Uterus (tissue), 2 donors: Measurements from ENCODE around the gene ARHGEF4.

Source experiments
- POLR2A ChIP-seq, 2 donors: fragments of 450-650 bp; IDR thresholded peaks; one replicate each; pipeline ENCODE4 v1.6.1; 2016; ENCODE audit warnings: antibody characterized with exemption in 2 of 2, mild to moderate bottlenecking in 1 of 2, moderate library complexity in 1 of 2
- TF ChIP-seq, protein P1 (sequence below), 4 experiments: fragments of 200-600 bp in 2 of 4; fragments of 450-650 bp in 2 of 4; sonication (generic) in 2 of 4; IDR thresholded peaks; one replicate each; pipeline ENCODE4 v1.5.1; 2016 to 2019; ENCODE audit warnings: antibody characterized with exemption in 4 of 4, mild to moderate bottlenecking in 2 of 4, moderate library complexity in 1 of 4

DNA sequence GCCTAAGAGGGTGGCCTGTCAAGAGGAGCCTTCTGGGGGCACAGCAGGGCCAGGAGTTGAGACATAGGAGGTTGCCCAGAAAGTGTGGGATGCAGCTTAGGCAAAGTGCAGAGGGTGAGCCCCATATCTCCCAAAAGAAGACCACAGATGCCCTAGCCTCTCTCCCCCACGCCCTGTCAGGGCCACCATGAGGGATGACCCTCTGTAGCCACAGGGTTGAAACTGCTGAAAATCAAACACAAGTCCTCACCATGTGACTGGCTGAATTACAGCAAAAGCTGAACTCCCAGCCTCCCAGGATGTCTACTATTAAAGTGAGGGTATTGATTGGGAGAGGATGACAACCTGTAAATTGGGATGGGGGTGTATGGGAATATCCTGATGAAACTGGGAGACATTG is 37.4 kb upstream of the ARHGEF4 start:
- TF ChIP-seq, protein P1, sequence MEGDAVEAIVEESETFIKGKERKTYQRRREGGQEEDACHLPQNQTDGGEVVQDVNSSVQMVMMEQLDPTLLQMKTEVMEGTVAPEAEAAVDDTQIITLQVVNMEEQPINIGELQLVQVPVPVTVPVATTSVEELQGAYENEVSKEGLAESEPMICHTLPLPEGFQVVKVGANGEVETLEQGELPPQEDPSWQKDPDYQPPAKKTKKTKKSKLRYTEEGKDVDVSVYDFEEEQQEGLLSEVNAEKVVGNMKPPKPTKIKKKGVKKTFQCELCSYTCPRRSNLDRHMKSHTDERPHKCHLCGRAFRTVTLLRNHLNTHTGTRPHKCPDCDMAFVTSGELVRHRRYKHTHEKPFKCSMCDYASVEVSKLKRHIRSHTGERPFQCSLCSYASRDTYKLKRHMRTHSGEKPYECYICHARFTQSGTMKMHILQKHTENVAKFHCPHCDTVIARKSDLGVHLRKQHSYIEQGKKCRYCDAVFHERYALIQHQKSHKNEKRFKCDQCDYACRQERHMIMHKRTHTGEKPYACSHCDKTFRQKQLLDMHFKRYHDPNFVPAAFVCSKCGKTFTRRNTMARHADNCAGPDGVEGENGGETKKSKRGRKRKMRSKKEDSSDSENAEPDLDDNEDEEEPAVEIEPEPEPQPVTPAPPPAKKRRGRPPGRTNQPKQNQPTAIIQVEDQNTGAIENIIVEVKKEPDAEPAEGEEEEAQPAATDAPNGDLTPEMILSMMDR (IDR thresholded peaks at IDR 0.05) = no peak
- no peak for TF ChIP-seq POLR2A (IDR thresholded peaks at IDR 0.05)
